ENCODE measurements around the gene OPA3. TPM values are rescaled to one million over a fixed set of nuclear protein-coding genes. Genes with fewer than 3 reads are reported as not detected.

OPA3 gene
- total RNA-seq, 1 donor from 2014 or later = 16.1 TPM

DNA sequence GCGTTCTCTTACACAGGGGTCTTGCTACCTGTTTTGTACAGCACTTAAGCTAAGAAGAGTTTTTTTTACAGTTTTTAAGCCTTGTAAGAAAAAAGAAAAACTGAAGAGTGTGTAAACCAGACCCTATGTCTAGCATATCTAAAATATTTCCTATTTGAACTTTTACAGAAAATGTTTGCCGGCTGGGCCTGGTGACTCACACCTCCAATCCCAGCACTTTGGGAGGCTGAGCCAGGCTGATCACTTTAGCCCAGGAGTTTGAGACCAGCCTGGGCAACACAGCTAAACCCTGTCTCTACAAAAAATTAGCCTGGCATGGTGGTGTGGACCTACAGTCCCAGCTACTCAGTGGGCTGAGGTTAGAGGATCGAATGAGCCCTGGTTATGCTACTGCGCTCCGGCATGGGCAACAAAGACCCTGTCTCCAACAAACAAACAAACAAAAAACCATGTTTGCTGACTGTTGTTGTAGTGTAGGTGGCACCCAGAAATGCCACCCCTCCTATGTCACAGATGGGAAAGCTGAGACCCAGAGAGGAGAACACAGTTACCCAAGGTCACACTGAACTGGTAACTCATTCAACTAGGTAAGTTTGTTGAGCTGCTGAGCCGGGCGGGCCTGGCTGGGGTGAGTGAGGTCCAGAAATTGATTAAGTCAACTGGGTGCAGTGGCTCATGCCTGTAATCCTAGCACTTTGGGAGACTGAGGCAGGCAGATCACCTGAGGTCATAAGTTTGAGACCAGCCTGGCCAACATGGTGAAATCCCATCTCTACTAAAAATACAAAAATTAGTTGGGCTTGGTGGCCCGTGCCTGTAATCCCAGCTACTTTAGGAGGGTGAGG, 79.2 kb downstream of the OPA3 start:
- DNase-seq (ENCODE audit: low read depth) = no peak

GRCh38 chr19:45503909-45504308, 80.7 kb downstream of the OPA3 start:
- no peak for DNase-seq (ENCODE audit: low read depth)

DNA sequence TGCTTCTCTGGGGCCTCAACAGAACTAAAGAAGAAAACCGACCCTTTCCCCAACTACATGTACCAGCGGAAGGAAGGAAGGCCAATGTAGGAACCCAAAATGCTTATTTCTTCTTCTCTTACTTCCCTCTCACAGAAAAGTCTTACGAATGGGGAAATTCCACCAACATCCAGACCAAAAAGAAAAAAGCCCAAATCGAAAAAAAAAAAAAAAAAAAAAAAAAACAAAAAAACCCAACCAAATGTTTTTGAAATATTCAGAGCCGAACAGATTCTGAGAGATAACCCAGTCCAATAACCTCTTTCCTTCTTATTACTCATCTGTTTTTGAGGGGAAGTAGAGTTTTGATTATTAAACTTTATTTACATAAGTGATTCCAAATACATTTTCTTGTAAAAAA, 82.5 kb downstream of the OPA3 start:
- DNase-seq (ENCODE audit: low read depth) = no peak

DNA sequence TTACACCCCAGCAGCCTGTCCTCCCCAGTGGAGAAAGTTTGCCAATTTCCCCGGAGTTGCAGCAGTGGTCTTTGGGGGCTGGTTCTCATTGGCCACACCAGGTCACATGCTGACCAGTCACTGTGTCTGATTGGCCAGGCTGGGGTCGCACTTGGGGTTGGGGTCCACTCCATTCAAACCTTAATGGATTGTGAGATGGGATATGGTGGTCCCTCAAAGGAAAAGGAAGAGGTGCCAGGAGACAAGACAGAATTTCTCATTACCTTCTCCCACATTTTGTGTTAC, 82.9 kb downstream of the OPA3 start:
- DNase-seq (ENCODE audit: low read depth) = no peak

- DNase-seq (ENCODE audit: low read depth) = no peak
Measured at GRCh38 chr19:45500918-45501729, 83.5 kb downstream of the OPA3 start.

DNA sequence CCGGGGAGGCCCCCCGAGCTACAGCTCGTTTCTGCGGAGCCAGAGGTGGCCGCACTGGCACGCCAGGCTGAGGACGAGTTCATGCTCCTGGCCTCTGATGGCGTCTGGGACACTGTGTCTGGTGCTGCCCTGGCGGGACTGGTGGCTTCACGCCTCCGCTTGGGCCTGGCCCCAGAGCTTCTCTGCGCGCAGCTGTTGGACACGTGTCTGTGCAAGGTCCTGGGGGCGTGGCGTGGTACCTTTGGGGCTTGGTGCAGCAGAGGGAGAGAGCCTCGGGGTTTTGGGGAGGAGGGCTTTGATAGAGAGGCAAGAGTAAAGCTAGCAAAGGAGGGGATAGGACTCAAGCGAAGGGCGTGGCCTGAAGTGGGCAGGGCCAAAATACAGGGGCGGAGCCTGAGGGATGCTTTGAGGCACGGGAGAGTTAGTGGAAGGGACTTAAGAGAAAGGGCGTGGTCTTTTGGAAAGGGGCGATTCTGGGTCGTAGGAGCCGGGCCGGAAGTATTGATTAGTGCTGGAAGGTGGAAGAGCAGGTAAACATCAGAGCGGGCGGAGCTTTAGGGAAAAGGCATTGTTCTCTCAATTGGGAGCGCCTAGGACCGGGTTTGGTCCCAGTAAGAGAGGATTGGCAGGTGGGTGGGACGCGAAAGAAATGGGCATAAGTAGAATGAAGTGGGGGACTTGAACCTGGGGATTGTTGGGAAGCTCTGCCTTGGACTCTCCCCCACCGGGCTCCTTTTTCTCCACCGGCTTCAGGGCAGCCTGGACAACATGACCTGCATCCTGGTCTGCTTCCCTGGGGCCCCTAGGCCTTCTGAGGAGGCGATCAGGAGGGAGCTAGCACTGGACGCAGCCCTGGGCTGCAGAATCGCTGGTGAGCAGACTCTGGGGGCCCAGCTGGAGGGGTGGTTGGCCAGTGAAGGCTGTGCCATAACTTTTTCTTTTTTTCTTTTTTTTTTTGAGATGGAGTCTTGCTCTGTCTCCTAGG, 85.1 kb downstream of the OPA3 start:
- no peak for DNase-seq (ENCODE audit: low read depth)

DNA sequence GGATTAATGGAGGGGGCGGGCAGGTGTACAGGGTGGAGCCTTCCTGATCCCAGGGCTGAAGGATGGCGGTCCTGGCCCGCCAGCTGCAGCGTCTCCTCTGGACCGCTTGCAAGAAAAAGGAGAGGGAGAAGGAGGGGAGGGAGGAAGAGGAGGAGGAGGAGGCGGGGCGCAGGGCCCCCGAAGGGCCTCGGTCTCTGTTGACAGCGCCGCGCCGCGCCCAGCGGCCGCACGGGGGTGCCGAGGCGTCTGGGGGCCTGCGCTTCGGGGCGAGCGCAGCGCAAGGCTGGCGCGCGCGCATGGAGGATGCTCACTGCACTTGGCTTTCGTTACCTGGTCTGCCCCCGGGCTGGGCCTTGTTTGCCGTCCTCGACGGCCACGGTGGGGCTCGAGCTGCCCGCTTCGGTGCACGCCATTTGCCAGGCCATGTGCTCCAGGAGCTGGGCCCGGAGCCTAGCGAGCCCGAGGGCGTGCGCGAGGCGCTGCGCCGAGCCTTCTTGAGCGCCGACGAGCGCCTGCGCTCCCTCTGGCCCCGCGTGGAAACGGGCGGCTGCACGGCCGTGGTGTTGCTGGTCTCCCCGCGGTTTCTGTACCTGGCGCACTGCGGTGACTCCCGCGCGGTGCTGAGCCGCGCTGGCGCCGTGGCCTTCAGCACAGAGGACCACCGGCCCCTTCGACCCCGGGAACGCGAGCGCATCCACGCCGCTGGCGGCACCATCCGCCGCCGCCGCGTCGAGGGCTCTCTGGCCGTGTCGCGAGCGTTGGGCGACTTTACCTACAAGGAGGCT, 86.0 kb downstream of the OPA3 start, which contains the start of gene PPM1N:
Gene PPM1N (plus strand): TSS at position 33 of the 785 bp plus-strand sequence. CDS start 30 bp downstream, at position 63.
- DNase-seq (ENCODE audit: low read depth) = no peak

- no peak for DNase-seq (ENCODE audit: low read depth)
Measured at GRCh38 chr19:45497791-45498190, 86.8 kb downstream of the OPA3 start.

GRCh38 chr19:45496349-45496953, 88.2 kb downstream of the OPA3 start:
- DNase-seq (ENCODE audit: low read depth) = peak; percentile 34

DNA sequence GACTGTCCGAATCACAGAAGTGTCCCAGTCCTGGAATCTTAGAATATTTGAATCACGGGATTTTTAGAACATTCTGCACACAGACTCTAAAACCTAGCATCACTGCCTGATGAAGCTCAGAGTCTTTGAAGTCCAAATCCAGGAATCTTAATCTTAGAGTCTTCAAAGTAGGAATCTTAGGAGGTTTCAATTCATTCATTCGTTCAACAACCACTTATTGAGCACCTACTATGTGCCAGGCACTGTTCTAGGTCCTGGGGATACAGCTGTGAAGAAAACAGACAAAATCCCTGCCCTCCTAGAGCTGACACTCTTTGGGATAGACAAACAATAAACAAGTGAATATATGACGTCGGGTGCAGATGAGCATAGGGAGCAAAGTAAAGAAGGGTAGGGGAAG, 89.4 kb downstream of the OPA3 start:
- DNase-seq (ENCODE audit: low read depth) = no peak

DNA sequence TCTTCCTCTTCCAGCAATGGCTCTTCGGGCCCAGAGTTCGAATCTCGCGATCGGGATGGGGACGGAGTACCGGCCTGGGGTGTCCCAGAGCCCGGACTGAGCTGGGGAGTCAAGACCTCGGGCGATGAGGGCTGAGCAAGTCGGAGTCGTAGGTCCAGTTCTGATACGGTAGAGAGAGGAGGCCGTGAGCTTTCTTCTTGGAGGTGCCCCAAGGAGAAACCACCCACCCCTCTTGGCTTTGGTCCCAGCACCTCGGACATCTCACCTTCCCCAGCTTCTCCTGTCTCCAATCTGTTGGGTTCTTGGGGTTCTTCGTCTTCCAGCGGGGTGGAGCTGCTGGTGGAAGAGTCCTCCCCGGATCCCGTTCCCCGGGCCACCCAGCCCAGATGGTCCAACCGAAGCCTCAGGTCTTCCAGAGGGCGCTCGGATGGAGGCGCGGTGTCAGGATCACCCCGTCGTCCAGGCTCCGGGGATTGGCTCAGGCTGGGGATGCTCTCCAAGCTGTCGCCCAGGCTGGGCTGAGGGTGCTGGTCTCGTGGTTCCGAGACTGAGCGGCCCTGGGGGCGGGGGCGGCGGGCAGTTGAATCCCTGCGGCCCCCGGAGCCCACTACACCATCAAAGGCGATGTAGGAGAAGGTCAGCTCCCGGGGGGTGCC, 90.2 kb downstream of the OPA3 start:
- no peak for DNase-seq (ENCODE audit: low read depth)

- DNase-seq (ENCODE audit: low read depth) = peak; percentile 89
Measured at GRCh38 chr19:45492627-45493470, 91.8 kb downstream of the OPA3 start.

DNA sequence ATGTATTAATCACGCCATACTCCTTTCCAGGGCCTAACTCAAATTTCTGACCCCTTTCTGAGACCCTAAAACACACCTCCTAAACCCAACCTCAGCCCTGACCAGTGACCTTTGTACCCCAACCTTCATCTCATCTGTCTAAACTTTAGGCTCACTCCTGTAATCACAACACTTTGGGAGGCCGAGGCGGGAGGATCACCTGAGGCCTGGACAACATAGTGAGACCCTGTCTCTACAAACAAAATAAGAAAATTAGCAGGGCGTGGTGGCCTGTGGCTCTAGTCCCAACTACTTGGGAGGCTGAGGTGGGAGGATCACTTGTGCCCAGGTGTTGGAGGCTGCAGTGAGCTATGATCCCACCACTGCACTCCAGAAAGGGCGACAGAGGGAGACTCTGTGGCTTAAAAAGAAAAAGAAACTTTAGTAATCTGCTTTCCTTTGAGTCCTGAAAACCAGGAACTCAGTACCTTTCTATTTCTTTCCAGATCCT, 92.4 kb downstream of the OPA3 start:
- DNase-seq (ENCODE audit: low read depth) = no peak

- no peak for DNase-seq (ENCODE audit: low read depth)
Measured at GRCh38 chr19:45489216-45489855, 95.3 kb downstream of the OPA3 start.

- DNase-seq (ENCODE audit: low read depth) = no peak
Measured at GRCh38 chr19:45488708-45489107, 95.9 kb downstream of the OPA3 start.

DNA sequence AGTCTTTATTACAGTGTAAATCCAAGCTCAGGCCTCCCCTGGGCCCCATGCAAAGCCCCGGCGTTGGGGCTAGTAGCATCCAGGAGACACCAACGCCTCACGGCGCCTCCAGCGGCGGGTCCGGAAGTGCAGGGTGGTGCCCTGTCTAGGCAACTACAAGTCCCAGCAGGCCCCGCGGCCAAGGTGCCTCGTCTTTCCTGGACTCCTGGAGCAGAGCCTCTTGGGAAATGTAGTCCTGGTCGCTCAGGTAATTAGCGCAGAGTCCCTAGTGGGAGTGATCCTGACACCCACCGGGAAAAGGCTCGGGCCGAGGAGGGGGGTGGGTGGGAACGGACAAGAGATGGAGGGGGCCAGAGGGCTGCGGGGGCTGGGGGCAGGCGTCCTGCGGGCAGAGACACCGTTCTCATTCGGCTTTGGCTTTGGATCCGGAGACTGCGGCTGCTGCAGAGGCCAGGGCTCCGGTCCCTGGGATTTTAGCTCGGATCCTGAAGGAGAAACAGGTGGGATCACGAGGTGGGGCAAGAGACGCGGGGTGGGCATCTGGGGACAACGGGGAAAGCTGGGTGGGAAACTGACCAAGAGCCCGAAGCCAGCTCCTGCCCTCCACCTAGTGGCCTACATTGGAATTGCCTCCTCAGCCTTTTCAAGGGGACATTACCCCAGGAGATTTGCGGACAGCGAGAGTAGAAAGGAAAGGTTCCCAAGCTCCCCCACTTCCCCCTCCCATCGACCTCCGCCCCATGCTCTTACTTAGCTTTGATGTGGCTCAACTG, 99.1 kb downstream of the OPA3 start:
- peak; percentile 94 for DNase-seq (ENCODE audit: low read depth)

DNA sequence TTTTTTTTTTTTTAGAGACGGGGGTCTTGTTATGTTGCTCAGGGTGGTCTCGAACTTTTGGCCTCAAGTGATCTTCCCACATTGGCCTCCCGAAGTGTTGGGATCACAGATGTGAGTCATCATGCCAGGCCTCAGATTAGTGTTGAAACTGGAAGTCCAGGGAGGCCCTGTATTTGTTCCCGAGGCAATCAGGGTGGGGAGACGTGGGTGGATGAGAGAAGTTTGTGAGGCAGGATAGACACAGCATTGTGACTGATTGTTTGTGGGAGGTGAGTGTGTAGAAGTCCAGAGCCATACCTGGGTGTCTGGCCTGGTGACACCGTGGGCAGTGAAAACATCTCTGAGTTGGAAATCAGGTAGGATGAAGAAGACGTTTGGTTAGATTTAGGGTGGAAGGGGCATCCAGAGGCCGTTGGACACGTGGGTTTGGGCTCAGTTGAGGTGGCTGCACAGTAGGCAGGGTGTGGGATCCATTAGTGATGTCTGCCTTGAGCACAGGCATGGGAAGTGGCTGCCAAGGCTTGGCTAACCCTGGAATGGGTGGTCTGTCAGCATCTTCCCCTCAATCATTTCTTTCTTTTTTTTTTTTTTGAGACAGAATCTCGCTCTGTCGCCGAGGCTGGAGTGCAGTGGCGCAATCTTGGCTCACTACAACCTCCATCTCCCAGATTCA, 100.2 kb downstream of the OPA3 start:
- DNase-seq (ENCODE audit: low read depth) = no peak
